Endothelial cell (in vitro differentiated cells): ENCODE data around the gene IL31RA. TPM values are rescaled to one million over a fixed set of nuclear protein-coding genes. Genes with fewer than 3 reads are reported as not detected.

Experiments used
- DNase-seq: peaks from one replicate; pipeline ENCODE4 v3.0.0; 2021; ENCODE audit warnings: low spot score
- H3K27ac Mint-ChIP-seq: one replicate; pipeline ENCODE4 v1.8.0; 2021; ENCODE audit warnings: mixed read lengths, inconsistent platforms; ENCODE audit not compliant: unreplicated experiment
- H3K27me3 Mint-ChIP-seq: one replicate; pipeline ENCODE4 v1.8.0; 2021; ENCODE audit warnings: mild to moderate bottlenecking, moderate library complexity, mixed read lengths, inconsistent platforms; ENCODE audit not compliant: unreplicated experiment
- H3K36me3 Mint-ChIP-seq: one replicate; pipeline ENCODE4 v1.8.0; 2021; ENCODE audit warnings: mild to moderate bottlenecking, low read depth, mixed read lengths, inconsistent platforms; ENCODE audit not compliant: unreplicated experiment
- H3K4me1 Mint-ChIP-seq: one replicate; pipeline ENCODE4 v1.8.0; 2021; ENCODE audit warnings: mild to moderate bottlenecking, mixed read lengths, inconsistent platforms; ENCODE audit not compliant: unreplicated experiment
- H3K4me3 Mint-ChIP-seq: one replicate; pipeline ENCODE4 v1.8.0; 2021; ENCODE audit warnings: mild to moderate bottlenecking, mixed read lengths, inconsistent platforms; ENCODE audit not compliant: unreplicated experiment
- H3K9me3 Mint-ChIP-seq: one replicate; pipeline ENCODE4 v1.8.0; 2021; ENCODE audit warnings: mixed read lengths, inconsistent platforms; ENCODE audit not compliant: unreplicated experiment
- CTCF ChIP-seq: fragments of 200-600 bp; sonication (generic); IDR thresholded peaks from one replicate; pipeline ENCODE4 v1.5.0; 2021; ENCODE audit warnings: antibody characterized with exemption; ENCODE audit not compliant: unreplicated experiment
- total RNA-seq: library from RNA; stranded (reverse); fragmentation: NEBNext Ultra II Directional; extraction: Animal tissue kit (Norgen Biotek cat#: 25700); gene quantifications from one replicate; pipeline ENCODE4 v1.2.1, GENCODE V29; 2021; ENCODE audit not compliant: unreplicated experiment

IL31RA gene
- total RNA-seq, 1 donor from 2014 or later = 0.82 TPM

DNA sequence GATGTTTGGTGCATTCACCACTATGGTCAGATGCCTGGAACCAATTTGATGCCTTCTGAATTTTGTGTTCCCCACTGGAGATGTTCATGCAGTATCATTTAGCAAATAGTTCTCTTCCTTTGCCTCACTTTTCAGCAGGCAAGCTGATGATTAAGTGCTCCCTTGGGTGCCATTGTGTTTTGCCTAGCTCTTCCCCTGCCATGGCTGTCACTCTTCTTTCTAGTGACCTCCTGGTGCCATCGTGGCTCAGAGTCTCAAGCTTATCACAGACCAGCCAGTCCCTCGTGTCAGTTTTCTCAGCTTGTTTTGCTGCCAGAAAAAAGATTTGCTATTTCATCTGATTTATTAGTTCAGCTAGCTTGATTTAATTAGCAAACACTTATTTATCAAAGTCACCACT lies 41.3 kb downstream of the IL31RA start:
- Mint-ChIP-seq H3K27ac (no peak overlapping the region), H3K27me3 (peaks cover 1% of the 10 kb centered on the region), H3K36me3 (no peaks in the 10 kb centered on the region), H3K4me3 (no peak overlapping the region), H3K9me3 (no peaks in the 10 kb centered on the region), H3K4me1 (no peaks in the 10 kb centered on the region)
- no peak for DNase-seq
- TF ChIP-seq CTCF = no peak

DNA sequence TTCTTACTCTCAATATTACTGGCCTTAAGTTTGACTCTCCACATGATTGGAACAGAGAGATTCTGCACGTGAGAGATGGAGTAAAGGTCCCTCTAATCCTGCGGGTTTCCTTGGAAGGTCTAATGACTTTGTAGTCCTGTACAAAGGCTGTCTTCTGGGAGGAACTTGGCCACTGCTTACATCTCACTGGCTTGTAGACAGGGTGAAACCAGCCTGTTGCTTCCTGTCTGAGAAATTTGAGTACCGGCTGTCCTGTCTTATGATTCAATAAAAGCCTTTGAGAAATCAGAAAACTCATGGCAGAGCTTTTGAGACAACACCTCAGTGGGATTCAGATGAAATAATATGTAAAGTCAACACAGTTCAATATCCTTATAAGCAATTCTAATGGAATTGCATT lies 43.0 kb downstream of the IL31RA start:
- Mint-ChIP-seq H3K36me3 (no peaks in the 10 kb centered on the region), H3K9me3 (no peaks in the 10 kb centered on the region), H3K4me3 (no peak overlapping the region), H3K27me3 (peaks cover 1% of the 10 kb centered on the region), H3K4me1 (no peaks in the 10 kb centered on the region), H3K27ac (no peak overlapping the region)
- TF ChIP-seq CTCF = no peak
- no peak for DNase-seq

DNA sequence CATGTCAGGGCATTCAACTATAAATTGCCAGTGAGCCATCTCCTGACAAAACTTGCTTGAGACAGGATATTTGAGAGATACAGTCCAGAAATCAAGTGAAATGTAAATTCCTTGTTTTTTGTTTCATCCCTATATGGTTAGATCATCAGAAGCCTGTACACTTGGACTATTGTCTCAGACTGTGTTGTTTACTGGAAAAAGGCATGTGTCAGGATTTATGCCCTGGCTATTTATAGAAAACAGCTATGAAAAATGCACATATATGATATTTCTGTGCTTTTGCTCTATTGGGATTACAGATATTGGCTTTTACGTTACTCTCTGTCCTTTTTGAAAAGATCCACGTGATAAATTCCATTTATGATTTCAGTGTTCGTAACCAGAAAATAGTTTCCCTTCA lies 44.2 kb downstream of the IL31RA start:
- Mint-ChIP-seq H3K36me3 (no peaks in the 10 kb centered on the region), H3K4me3 (no peak overlapping the region), H3K4me1 (no peaks in the 10 kb centered on the region), H3K27ac (no peak overlapping the region), H3K27me3 (peaks cover 1% of the 10 kb centered on the region), H3K9me3 (no peaks in the 10 kb centered on the region)
- TF ChIP-seq CTCF = no peak
- DNase-seq = no peak

DNA sequence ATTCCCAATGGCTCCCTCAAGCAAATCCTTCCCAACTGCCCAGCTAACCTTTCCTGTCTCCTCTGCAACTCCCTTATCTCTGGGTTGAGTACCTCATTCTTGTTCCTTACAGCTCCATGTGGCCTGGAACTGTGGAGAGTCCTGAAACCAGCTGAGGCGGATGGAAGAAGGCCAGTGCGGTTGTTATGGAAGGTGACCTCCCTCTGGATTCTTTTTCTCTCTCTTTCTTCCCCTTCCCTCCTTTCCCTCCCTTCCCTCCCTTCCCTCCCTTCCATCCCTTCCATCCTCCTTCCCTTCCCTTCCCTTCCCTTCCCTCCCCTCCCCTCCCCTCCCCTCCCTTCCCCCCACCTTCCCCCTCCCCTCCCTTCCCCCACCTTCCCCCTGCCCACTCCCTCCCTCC lies 45.1 kb downstream of the IL31RA start:
- H3K9me3 Mint-ChIP-seq = no peaks in the 10 kb centered on the region
- no peaks in the 10 kb centered on the region for H3K36me3 Mint-ChIP-seq

DNA sequence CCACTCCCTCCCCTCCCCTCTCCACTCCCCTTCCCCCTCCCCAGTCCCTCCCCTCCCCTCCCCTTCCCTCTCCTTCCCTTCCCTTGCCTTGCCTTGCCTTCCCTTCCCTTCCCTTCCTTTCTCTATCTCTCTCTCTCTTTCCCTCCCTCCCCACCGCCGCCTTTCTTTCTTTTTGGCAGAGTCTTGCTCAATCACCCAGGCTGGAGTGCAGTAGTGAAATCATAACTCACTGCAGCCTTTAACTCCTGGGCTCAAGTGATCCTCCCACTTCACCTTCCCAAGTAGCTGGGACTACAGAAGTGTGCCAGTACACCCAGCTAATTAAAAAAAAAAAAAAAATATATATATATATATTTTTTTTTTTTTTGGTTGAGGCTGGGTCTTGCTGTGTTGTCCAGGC lies 45.5 kb downstream of the IL31RA start:
- Mint-ChIP-seq H3K27ac (no peak overlapping the region), H3K4me1 (no peaks in the 10 kb centered on the region), H3K4me3 (no peak overlapping the region), H3K36me3 (no peaks in the 10 kb centered on the region), H3K27me3 (peaks cover 1% of the 10 kb centered on the region), H3K9me3 (no peaks in the 10 kb centered on the region)
- DNase-seq = no peak
- TF ChIP-seq CTCF = no peak

More for the DNA sequence above, 45.1 kb downstream of the IL31RA start:
- TF ChIP-seq CTCF = no peak
- H3K4me1 Mint-ChIP-seq = no peaks in the 10 kb centered on the region
- no peak overlapping the region for H3K4me3 Mint-ChIP-seq
- DNase-seq = no peak
- H3K27me3 Mint-ChIP-seq = peaks cover 1% of the 10 kb centered on the region
- H3K27ac Mint-ChIP-seq = no peak overlapping the region
